K562 (cell line): ENCODE results near the gene PSMD13. TPM values are rescaled to one million over a fixed set of nuclear protein-coding genes. Genes with fewer than 3 reads are reported as not detected.
A peak's percentile ranks its signal among the peaks of the same experiment; 100 is the strongest.

Source experiments
- ATAC-seq: fragments of 200-7000 bp; cut with Tn5 transposase; 3 replicates; pipeline ENCODE4 v1.9.1; 2020; ENCODE audit warnings: moderate library complexity
- BruUV-seq: library from RNA; stranded (reverse); fragments of 400-500 nt; replicated peaks from 2 replicates; lab custom pipeline; 2021; lab: Mats Ljungman, UMichigan
- CTCF ChIA-PET: fragments of 300-600 bp; formaldehyde crosslinking; extraction: SDS; loops from one replicate; lab custom pipeline; 2021; ENCODE audit warnings: low intra/inter-chr PET ratio; lab: Yijun Ruan, JAX
- POLR2A ChIA-PET: fragments of 300-600, 350-650 bp; sonication (Branson Sonifier 250); formaldehyde crosslinking; extraction: SDS; loops from one replicate; lab custom pipeline; 2021; ENCODE audit warnings: antibody characterized with exemption, inconsistent platforms; lab: Yijun Ruan, JAX
- DNase-seq, 4 experiments: peaks; one replicate each; pipeline versions ENCODE4 v3.0.0 to v3.0.0-alpha.2; 2011 to 2018; ENCODE audit warnings: low spot score in 3 of 4, mixed read lengths in 3 of 4; ENCODE audit errors: extremely low read depth in 1 of 4
- FAIRE-seq: peaks from 2 replicates; lab custom pipeline; 2011; peaks lifted over from hg19 to GRCh38; lab: Jason Lieb, UNC
- H2AFZ ChIP-seq: 2 replicates; pipeline ENCODE4 v1.6.0; 2011; ENCODE audit warnings: low read depth, low read length, control low read depth, inconsistent platforms
- H3K27ac ChIP-seq: fragments of 200-600 bp; 3 replicates; pipeline ENCODE4 v1.8.0; 2011; ENCODE audit warnings: low read depth, mild to moderate bottlenecking, control low read depth, inconsistent platforms, low read length, moderate library complexity, mixed read lengths; ENCODE audit errors: extremely low read depth
- H3K27me3 ChIP-seq, 2 experiments: fragments of 300-600 bp in 1 of 2; 2 replicates in 1 of 2; 3 replicates in 1 of 2; pipeline versions ENCODE4 v1.6.0 to v1.8.0; 2011; ENCODE audit warnings: inconsistent platforms in 2 of 2, low read length in 2 of 2, mild to moderate bottlenecking in 1 of 2, mixed read lengths in 1 of 2, moderate library complexity in 1 of 2; ENCODE audit not compliant: control insufficient read depth in 2 of 2, insufficient read depth in 2 of 2
- H3K36me3 ChIP-seq: fragments of 300-600 bp; 3 replicates; pipeline ENCODE4 v1.8.0; 2011; ENCODE audit warnings: mild to moderate bottlenecking, low read length, inconsistent platforms; ENCODE audit not compliant: control insufficient read depth, insufficient read depth
- H3K4me1 ChIP-seq, 2 experiments: fragments of 200-600 bp in 1 of 2; replicated peaks in 1 of 2; 2 replicates in 1 of 2; 3 replicates in 1 of 2; pipeline versions ENCODE4 v1.5.1 to v1.8.0; 2011; ENCODE audit warnings: inconsistent platforms in 2 of 2, low read length in 2 of 2, mild to moderate bottlenecking in 1 of 2, mixed read lengths in 1 of 2, moderate library complexity in 1 of 2; ENCODE audit not compliant: control insufficient read depth in 2 of 2, insufficient read depth in 2 of 2
- H3K4me2 ChIP-seq: 2 replicates; pipeline ENCODE4 v1.6.1; 2011; ENCODE audit warnings: low read length, control low read depth, inconsistent platforms, mixed read lengths; ENCODE audit not compliant: insufficient read depth
- H3K4me3 ChIP-seq: fragments of 200-600 bp; sonication (generic), shearing (Covaris generic); 2 replicates; pipeline ENCODE4 v1.5.1; 2016; ENCODE audit warnings: control low read depth, inconsistent platforms
- H3K79me2 ChIP-seq: fragments of 200-600 bp; 3 replicates; pipeline ENCODE4 v1.8.0; 2011; ENCODE audit warnings: low read length, inconsistent platforms; ENCODE audit not compliant: control insufficient read depth, insufficient read depth
- H3K9ac ChIP-seq, 2 experiments: 2 replicates each; pipeline versions ENCODE4 v1.6.0 to v1.6.1; 2011; ENCODE audit warnings: low read depth in 2 of 2, low read length in 2 of 2, control low read depth in 1 of 2, inconsistent platforms in 1 of 2, mild to moderate bottlenecking in 1 of 2, mixed read lengths in 1 of 2; ENCODE audit not compliant: insufficient read depth in 1 of 2
- H3K9me1 ChIP-seq: one replicate; pipeline ENCODE4 v1.6.0; 2011; ENCODE audit warnings: inconsistent platforms, mild to moderate bottlenecking, low read length, moderate library complexity; ENCODE audit not compliant: control insufficient read depth, insufficient read depth
- H3K9me3 ChIP-seq: replicated peaks from 2 replicates; pipeline ENCODE4 v1.5.1; 2011; ENCODE audit warnings: low read depth, low read length, inconsistent platforms; ENCODE audit not compliant: control insufficient read depth, insufficient read depth
- H4K20me1 ChIP-seq: replicated peaks from 2 replicates; pipeline ENCODE4 v1.6.1; 2011; ENCODE audit warnings: low read length, inconsistent platforms, mixed read lengths; ENCODE audit not compliant: control insufficient read depth, insufficient read depth
- CEBPG ChIP-seq, 3 experiments: fragments of 200-800 bp in 1 of 3; sonication (Bioruptor generic) in 1 of 3; sonication (generic) in 1 of 3; formaldehyde crosslinking in 1 of 3; IDR thresholded peaks in 2 of 3; conservative IDR thresholded peaks in 1 of 3; 2 replicates each; pipeline versions ENCODE4 v1.6.1 to v1.8.0; 2016 to 2022; ENCODE audit warnings: missing compliant biosample characterization in 2 of 3, missing genetic modification characterization in 2 of 3, mild to moderate bottlenecking in 1 of 3, missing genetic modification reagents in 1 of 3
- CTCF ChIP-seq, 3 experiments: IDR thresholded peaks in 2 of 3; conservative IDR thresholded peaks in 1 of 3; 2 replicates each; pipeline ENCODE4 v1.5.1; 2011 to 2012; ENCODE audit warnings: low read length in 3 of 3, mild to moderate bottlenecking in 3 of 3, control low read depth in 2 of 3, improper control_type of control experiment in 1 of 3, inconsistent platforms in 1 of 3, low read depth in 1 of 3, mixed read lengths in 1 of 3, moderate library complexity in 1 of 3; ENCODE audit not compliant: insufficient read depth in 2 of 3
- JUND ChIP-seq, 2 experiments: IDR thresholded peaks; 2 replicates in 1 of 2; 3 replicates in 1 of 2; pipeline ENCODE4 v1.6.1; 2011; ENCODE audit warnings: borderline replicate concordance in 2 of 2, low read depth in 2 of 2, low read length in 2 of 2, improper control_type of control experiment in 1 of 2, missing biosample characterization in 1 of 2, missing genetic modification characterization in 1 of 2, missing genetic modification reagents in 1 of 2
- MNT ChIP-seq, 2 experiments: fragments of 450-650 bp; conservative IDR thresholded peaks; 2 replicates each; pipeline ENCODE4 v1.6.1; 2017; ENCODE audit warnings: mild to moderate bottlenecking in 2 of 2, moderate library complexity in 2 of 2
- STAT5B ChIP-seq: fragments of 250-450 bp; sonication (Bioruptor Pico); IDR thresholded peaks from 2 replicates; pipeline ENCODE4 v1.8.0; 2021; ENCODE audit warnings: mild to moderate bottlenecking, inconsistent platforms
- ZNF311 ChIP-seq: fragments of 250-450 bp; sonication (Bioruptor Pico); IDR thresholded peaks from 2 replicates; pipeline ENCODE4 v1.4.0; 2020; ENCODE audit warnings: mild to moderate bottlenecking, moderate library complexity
- WGBS: fragments of 100-300 bp; shearing (Covaris generic); methylation state at CpG from one replicate; pipeline ENCODE4 v1.1.6; 2016; ENCODE audit warnings: low coverage, mixed read lengths; ENCODE audit not compliant: insufficient coverage; ENCODE audit errors: missing lambda C conversion rate; 5-methylcytosine and 5-hydroxymethylcytosine counted together
- in situ Hi-C: fragments of 300-500 bp; cut with MboI; formaldehyde crosslinking; loops from 4 replicates; pipeline ENCODE4 v1.15.0; 2018; ENCODE audit warnings: inconsistent platforms, mixed read lengths
- intact Hi-C: fragments of 100-400 bp; cut with micrococcal nuclease; formaldehyde crosslinking; loops from 2 replicates; pipeline ENCODE4 v1.14.2; 2022
- polyA plus RNA-seq, 8 experiments: library from polyadenylated mRNA; depleted of rRNA in 4 of 8; stranded (reverse) in 5 of 8; unstranded in 3 of 8; fragments of >200 nt; fragmentation: Nextera tagmentation in 2 of 8; fragmentation: Illumina TruSeq in 1 of 8; extraction: Ambion mirVana in 2 of 8; extraction: Trizol in 1 of 8; gene quantifications; 2 replicates each; pipeline versions ENCODE4 v1.2.1 to v1.2.3, GENCODE V29; 2011 to 2014; ENCODE audit warnings: inconsistent platforms in 1 of 8, missing spikeins in 1 of 8
- total RNA-seq, 7 experiments: library from RNA; depleted of rRNA in 6 of 7; stranded (reverse); fragments of >200 nt in 6 of 7; fragmentation: Illumina TruSeq in 2 of 7; extraction: Trizol in 2 of 7; gene quantifications; 2 replicates each; pipeline versions ENCODE4 v1.2.1 to v1.2.3, GENCODE V29; 2011 to 2021; ENCODE audit warnings: low replicate concordance in 1 of 7

Gene PSMD13
- total and polyA plus RNA-seq, 9 of the 15 experiments (the other 6 are each of a cell fraction or from before 2014, with no cell fraction given), result 185 to 383 (median 267) TPM

- TF ChIP-seq CEBPG (CRISPR knock-in tag; IDR thresholded peaks at IDR 0.05) (no peak), CEBPG (tag; conservative IDR thresholded peaks at IDR 0.05 in 1 of 2, IDR thresholded peaks at IDR 0.05 in 1 of 2) (peak in 1 of 2 experiments; percentile 13; a peak in 2 of 4 replicates), MNT (conservative IDR thresholded peaks at IDR 0.05) (no peak), JUND (IDR thresholded peaks at IDR 0.05; ENCODE audit: borderline replicate concordance, low read depth, low read length) (no peak), JUND (tag; IDR thresholded peaks at IDR 0.05; ENCODE audit: borderline replicate concordance, low read depth, low read length) (no peak), ZNF311 (CRISPR knock-in tag) (no peak), CTCF (IDR thresholded peaks at IDR 0.05 in 2 of 3, conservative IDR thresholded peaks at IDR 0.05 in 1 of 3; ENCODE audit: insufficient read depth in 2 of 3, low read depth in 1 of 3, low read length in 3 of 3) (no peak), STAT5B (no peak)
- TF ChIP-seq, all 486 proteins: peak for 1
- peaks cover 38% of the 10 kb centered on the region for H3K36me3 ChIP-seq
- no peaks in the 10 kb centered on the region for H3K27me3 ChIP-seq
- intact Hi-C loops (no loop called here), in situ Hi-C loops (no loop called here)
- H3K4me2 ChIP-seq, result no peak overlapping the region
- ATAC-seq, result no peak
- H2AFZ ChIP-seq, result no peak overlapping the region
- no peak for DNase-seq
- H3K4me3 ChIP-seq, result no peak overlapping the region
- no peaks in the 10 kb centered on the region for H4K20me1 ChIP-seq
- H3K4me1 ChIP-seq, result peaks cover 13 to 19% of the 10 kb centered on the region in 2 experiments
- POLR2A ChIA-PET, result interaction anchor here (0.6 to 1.1 kb wide), 3 partner anchors 11 to 195 kb away, joined by 3 to 4 read pairs (median 3); partner anchors contain the start of gene PTDSS2
- no peak overlapping the region for H3K27ac ChIP-seq
- WGBS, result 32% methylated on average over 3 of the region's 3 CpGs
- H3K9me1 ChIP-seq, result no peaks in the 10 kb centered on the region
- no peaks in the 10 kb centered on the region for H3K79me2 ChIP-seq
- no TSS peak for BruUV-seq
- no peak overlapping the region for H3K9ac ChIP-seq
- CTCF ChIA-PET, result no interaction called here
- no peak for FAIRE-seq
- no peaks in the 10 kb centered on the region for H3K9me3 ChIP-seq
These were observed 18.4 kb downstream of the PSMD13 start for GRCh38 chr11:255176-255575.
